ENCODE data around the gene AFG1L. TPM values are rescaled to one million over a fixed set of nuclear protein-coding genes. Genes with fewer than 3 reads are reported as not detected.
"Not testable (repeated sequence)": the region's sequence is repeated elsewhere in the genome, so short reads cannot be mapped to it uniquely, and the experiment has no call there.

AFG1L gene
- total RNA-seq, 1 donor from 2014 or later, result 9.5 TPM

DNA sequence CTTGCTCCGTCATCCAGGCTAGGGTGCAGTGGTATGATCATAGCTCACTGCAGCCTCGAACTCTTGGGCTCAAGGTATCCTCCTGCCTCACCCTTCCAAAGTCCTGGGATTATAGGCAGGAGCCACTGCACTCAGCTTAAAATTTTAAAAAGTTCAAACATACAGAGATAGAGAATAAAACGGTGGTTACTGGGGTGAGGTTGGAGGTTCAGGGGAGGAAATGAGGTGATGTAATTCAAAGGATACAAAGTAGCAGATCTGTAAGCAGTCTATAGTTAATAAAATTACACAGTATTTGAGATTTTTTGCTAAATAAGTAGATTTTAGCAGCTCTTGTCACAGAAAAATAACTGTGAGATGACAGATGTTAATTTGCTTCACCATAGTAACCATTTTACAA is 7.5 kb upstream of the AFG1L start:
- no peaks in the 10 kb centered on the region for H3K36me3 Mint-ChIP-seq (ENCODE audit: unreplicated experiment)
- no peak for TF ChIP-seq CTCF (IDR thresholded peaks at IDR 0.05)
- H3K4me3 Mint-ChIP-seq (ENCODE audit: unreplicated experiment), result no peak overlapping the region
- no peak for DNase-seq (ENCODE audit: extremely low spot score, unreplicated experiment)
- no peaks in the 10 kb centered on the region for H3K4me1 Mint-ChIP-seq (ENCODE audit: unreplicated experiment)
- H3K27me3 Mint-ChIP-seq (ENCODE audit: unreplicated experiment), result no peaks in the 10 kb centered on the region
- no peak overlapping the region for H3K27ac Mint-ChIP-seq (ENCODE audit: unreplicated experiment)
- no peaks in the 10 kb centered on the region for H3K9me3 Mint-ChIP-seq (ENCODE audit: unreplicated experiment)

- no peak for TF ChIP-seq CTCF (IDR thresholded peaks at IDR 0.05)
- DNase-seq (ENCODE audit: extremely low spot score, unreplicated experiment), result no peak
- H3K4me3 Mint-ChIP-seq (ENCODE audit: unreplicated experiment), result no peak overlapping the region
- no peaks in the 10 kb centered on the region for H3K9me3 Mint-ChIP-seq (ENCODE audit: unreplicated experiment)
- no peaks in the 10 kb centered on the region for H3K27me3 Mint-ChIP-seq (ENCODE audit: unreplicated experiment)
- H3K36me3 Mint-ChIP-seq (ENCODE audit: unreplicated experiment), result no peaks in the 10 kb centered on the region
- H3K4me1 Mint-ChIP-seq (ENCODE audit: unreplicated experiment), result no peaks in the 10 kb centered on the region
- no peak overlapping the region for H3K27ac Mint-ChIP-seq (ENCODE audit: unreplicated experiment)
Measured at GRCh38 chr6:108288742-108289141, 6.1 kb upstream of the AFG1L start.

DNA sequence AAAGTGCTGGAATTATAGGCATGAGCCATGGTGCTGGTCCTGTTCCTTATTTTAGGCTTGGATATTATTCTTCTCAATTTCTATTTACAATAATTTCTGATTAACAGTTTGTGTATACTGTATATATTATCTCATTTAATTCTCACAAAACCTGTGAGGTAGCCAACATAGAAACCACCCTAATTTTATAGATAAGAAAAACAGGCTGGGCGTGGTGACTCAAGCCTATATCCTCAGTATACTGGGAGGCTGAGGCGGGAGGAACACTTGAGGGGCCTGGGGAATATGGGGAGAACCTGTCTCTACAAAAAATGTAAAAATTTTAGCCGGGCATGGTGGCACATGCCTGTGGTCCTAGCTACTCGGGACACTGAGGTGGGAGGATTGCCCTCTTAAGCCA is 3.8 kb upstream of the AFG1L start:
- Mint-ChIP-seq H3K27me3 (ENCODE audit: unreplicated experiment) (no peaks in the 10 kb centered on the region), H3K9me3 (ENCODE audit: unreplicated experiment) (no peaks in the 10 kb centered on the region), H3K36me3 (ENCODE audit: unreplicated experiment) (no peaks in the 10 kb centered on the region), H3K4me3 (ENCODE audit: unreplicated experiment) (no peak overlapping the region), H3K4me1 (ENCODE audit: unreplicated experiment) (peaks cover 14% of the 10 kb centered on the region), H3K27ac (ENCODE audit: unreplicated experiment) (no peak overlapping the region)
- no peak for TF ChIP-seq CTCF (IDR thresholded peaks at IDR 0.05)
- DNase-seq (ENCODE audit: extremely low spot score, unreplicated experiment), result no peak

GRCh38 chr6:108292561-108292960 is 2.3 kb upstream of the AFG1L start:
- DNase-seq (ENCODE audit: extremely low spot score, unreplicated experiment); H3K36me3 Mint-ChIP-seq (ENCODE audit: unreplicated experiment); H3K27me3 Mint-ChIP-seq (ENCODE audit: unreplicated experiment); H3K9me3 Mint-ChIP-seq (ENCODE audit: unreplicated experiment); H3K27ac Mint-ChIP-seq (ENCODE audit: unreplicated experiment); H3K4me3 Mint-ChIP-seq (ENCODE audit: unreplicated experiment): not testable (repeated sequence)
- H3K4me1 Mint-ChIP-seq (ENCODE audit: unreplicated experiment), result peaks cover 14% of the 10 kb centered on the region

GRCh38 chr6:108293527-108294296 is 1.1 kb upstream of the AFG1L start:
- Mint-ChIP-seq H3K4me1 (ENCODE audit: unreplicated experiment) (peaks cover 14% of the 10 kb centered on the region), H3K4me3 (ENCODE audit: unreplicated experiment) (peak overlapping the region; percentile 96), H3K36me3 (ENCODE audit: unreplicated experiment) (no peaks in the 10 kb centered on the region), H3K9me3 (ENCODE audit: unreplicated experiment) (no peaks in the 10 kb centered on the region), H3K27me3 (ENCODE audit: unreplicated experiment) (no peaks in the 10 kb centered on the region), H3K27ac (ENCODE audit: unreplicated experiment) (peak overlapping the region; percentile 98)
- no peak for DNase-seq (ENCODE audit: extremely low spot score, unreplicated experiment)
- no peak for TF ChIP-seq CTCF (IDR thresholded peaks at IDR 0.05)
